GM12873 (cell line): ENCODE results near the gene RHOB.

Experiments
- CTCF ChIP-seq: IDR thresholded peaks from 2 replicates; pipeline ENCODE4 v1.5.1; 2012; ENCODE audit warnings: low read depth, mild to moderate bottlenecking, moderate library complexity, low read length, control low read depth; ENCODE audit not compliant: insufficient read depth; ENCODE audit errors: missing control alignments

The RHOB gene

GRCh38 chr2:20423847-20424246 lies 23.0 kb upstream of the RHOB start:
- TF ChIP-seq CTCF: no peak

- TF ChIP-seq CTCF: no peak
Measured at GRCh38 chr2:20424300-20425290, 22.3 kb upstream of the RHOB start.

GRCh38 chr2:20425371-20425881 lies 21.4 kb upstream of the RHOB start:
- TF ChIP-seq CTCF: no peak

- no peak for TF ChIP-seq CTCF
Measured at GRCh38 chr2:20425884-20426283, 21.0 kb upstream of the RHOB start.

GRCh38 chr2:20427931-20428526 lies 18.8 kb upstream of the RHOB start:
- no peak for TF ChIP-seq CTCF

GRCh38 chr2:20428717-20429490 lies 18.0 kb upstream of the RHOB start:
- no peak for TF ChIP-seq CTCF
